ENCODE data around the gene RELN.

DNA sequence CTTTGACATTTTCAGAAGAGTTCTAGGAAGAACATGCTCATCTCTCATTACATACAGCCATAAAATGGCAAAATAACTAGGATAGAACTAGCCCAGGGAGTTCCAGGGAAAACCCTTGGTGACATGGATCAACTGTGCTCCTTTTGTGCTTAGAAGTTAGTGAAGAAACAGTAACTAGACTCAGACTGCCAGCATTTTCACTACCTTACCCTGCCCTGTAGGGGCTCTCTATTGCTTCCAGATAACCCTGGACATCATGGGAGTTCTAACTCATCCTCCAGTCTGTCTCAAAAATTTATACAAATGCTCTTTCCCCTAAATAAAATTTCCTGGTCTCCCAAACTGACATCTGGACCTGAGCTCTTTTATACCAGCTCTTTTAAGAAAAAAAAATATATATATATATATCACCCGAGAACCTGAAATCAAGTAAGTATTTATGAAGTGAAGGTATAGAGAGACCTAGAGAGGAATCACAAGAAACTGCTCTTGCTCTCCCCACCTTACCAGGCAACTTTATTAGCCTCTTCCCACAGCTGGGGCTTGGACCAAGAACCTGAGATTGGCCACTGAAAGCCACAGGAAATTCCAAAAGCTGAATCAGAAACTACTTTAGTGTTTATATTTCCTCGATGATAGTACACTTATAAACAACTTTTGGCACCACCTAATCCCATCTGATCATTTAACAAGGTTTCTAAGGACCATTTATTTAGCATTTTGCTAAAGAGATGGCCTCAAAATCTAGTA is 101.4 kb downstream of the RELN start:
- TF ChIP-seq, protein P1, sequence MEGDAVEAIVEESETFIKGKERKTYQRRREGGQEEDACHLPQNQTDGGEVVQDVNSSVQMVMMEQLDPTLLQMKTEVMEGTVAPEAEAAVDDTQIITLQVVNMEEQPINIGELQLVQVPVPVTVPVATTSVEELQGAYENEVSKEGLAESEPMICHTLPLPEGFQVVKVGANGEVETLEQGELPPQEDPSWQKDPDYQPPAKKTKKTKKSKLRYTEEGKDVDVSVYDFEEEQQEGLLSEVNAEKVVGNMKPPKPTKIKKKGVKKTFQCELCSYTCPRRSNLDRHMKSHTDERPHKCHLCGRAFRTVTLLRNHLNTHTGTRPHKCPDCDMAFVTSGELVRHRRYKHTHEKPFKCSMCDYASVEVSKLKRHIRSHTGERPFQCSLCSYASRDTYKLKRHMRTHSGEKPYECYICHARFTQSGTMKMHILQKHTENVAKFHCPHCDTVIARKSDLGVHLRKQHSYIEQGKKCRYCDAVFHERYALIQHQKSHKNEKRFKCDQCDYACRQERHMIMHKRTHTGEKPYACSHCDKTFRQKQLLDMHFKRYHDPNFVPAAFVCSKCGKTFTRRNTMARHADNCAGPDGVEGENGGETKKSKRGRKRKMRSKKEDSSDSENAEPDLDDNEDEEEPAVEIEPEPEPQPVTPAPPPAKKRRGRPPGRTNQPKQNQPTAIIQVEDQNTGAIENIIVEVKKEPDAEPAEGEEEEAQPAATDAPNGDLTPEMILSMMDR (IDR thresholded peaks at IDR 0.05; ENCODE audit: low read length) = no peak
- TF ChIP-seq EZH2 (IDR thresholded peaks at IDR 0.05; ENCODE audit: borderline replicate concordance, low read length) = no peak

Measured in OCI-LY1 (cell line).